AG04449 (cell line): Measurements from ENCODE around the gene TRAIP.
A peak's percentile ranks its signal among the peaks of the same experiment; 100 is the strongest.

Experiments
- CTCF ChIA-PET: fragments of 350-600 bp; formaldehyde crosslinking; extraction: SDS; loops from one replicate; lab custom pipeline; 2021; ENCODE audit warnings: antibody characterized with exemption; lab: Yijun Ruan, JAX
- POLR2A ChIA-PET: fragments of 400-600, 350-600 bp; formaldehyde crosslinking; extraction: SDS; loops from one replicate; lab custom pipeline; 2020; ENCODE audit warnings: antibody characterized with exemption, inconsistent platforms; lab: Yijun Ruan, JAX
- DNase-seq: peaks from one replicate; pipeline ENCODE4 v3.0.0-alpha.2; 2010; ENCODE audit warnings: low read depth, low spot score
- H3K4me3 ChIP-seq: 2 replicates; pipeline ENCODE4 v1.5.1; 2011; ENCODE audit warnings: low read depth, mild to moderate bottlenecking, control low read depth, low read length
- TF ChIP-seq, protein P1 (sequence below): IDR thresholded peaks from one replicate; pipeline ENCODE4 v1.5.1; 2011; ENCODE audit warnings: mild to moderate bottlenecking, moderate library complexity, low read length, control low read depth, inconsistent platforms; ENCODE audit not compliant: insufficient read depth; ENCODE audit errors: missing control alignments

Gene TRAIP

DNA sequence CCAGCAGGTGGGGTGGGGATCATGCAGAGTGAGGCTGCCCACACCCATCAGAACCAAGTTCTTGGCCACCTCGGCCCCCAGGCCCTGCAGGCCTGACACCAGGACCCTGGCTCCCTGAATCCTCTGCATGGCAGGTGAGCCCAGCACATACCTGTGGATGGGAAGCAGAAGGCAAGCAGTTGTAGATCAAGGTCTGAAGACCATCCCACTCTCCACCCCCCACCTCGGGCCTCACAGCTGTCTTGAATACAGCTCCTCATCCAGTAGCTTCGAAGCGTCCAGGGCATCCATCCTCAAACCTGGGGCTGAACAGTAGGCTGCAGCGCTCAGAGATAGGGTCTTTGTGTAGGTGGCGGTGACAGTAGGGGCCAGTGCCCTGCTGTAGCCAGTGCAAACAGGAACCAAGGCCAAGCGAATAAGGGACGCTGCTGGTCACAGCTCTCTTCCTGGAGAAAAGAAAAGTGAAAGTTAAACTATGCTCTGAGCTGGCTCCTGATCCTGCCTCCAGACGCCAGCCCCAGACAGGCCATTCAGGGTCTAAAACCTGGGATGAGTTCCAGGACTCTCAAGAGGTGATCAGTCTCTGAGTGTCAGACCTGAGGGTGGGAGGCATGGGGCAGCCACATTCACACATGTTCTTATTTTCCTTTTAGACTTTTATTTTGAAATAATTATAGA is 42.7 kb downstream of the TRAIP start, which contains the start of gene UBA7:
UBA7 (minus strand) TSS at position 457 of the 678 bp plus-strand sequence; CDS start at position 291, 166 bp downstream.
- ChIA-PET POLR2A (interaction anchor here (1.2 kb wide), 1 partner anchor 10 kb away, joined by 3 read pairs; no protein-coding TSS in a partner anchor), CTCF (interaction anchor here (1.1 to 4.0 kb wide), 3 partner anchors 10 to 93 kb away, joined by 3 to 47 read pairs (median 25); partner anchors contain the start of gene INKA1)
- DNase-seq: no peak
- TF ChIP-seq, protein P1, sequence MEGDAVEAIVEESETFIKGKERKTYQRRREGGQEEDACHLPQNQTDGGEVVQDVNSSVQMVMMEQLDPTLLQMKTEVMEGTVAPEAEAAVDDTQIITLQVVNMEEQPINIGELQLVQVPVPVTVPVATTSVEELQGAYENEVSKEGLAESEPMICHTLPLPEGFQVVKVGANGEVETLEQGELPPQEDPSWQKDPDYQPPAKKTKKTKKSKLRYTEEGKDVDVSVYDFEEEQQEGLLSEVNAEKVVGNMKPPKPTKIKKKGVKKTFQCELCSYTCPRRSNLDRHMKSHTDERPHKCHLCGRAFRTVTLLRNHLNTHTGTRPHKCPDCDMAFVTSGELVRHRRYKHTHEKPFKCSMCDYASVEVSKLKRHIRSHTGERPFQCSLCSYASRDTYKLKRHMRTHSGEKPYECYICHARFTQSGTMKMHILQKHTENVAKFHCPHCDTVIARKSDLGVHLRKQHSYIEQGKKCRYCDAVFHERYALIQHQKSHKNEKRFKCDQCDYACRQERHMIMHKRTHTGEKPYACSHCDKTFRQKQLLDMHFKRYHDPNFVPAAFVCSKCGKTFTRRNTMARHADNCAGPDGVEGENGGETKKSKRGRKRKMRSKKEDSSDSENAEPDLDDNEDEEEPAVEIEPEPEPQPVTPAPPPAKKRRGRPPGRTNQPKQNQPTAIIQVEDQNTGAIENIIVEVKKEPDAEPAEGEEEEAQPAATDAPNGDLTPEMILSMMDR: no peak
- H3K4me3 ChIP-seq: peak within 1 kb of the TSS; percentile 58

DNA sequence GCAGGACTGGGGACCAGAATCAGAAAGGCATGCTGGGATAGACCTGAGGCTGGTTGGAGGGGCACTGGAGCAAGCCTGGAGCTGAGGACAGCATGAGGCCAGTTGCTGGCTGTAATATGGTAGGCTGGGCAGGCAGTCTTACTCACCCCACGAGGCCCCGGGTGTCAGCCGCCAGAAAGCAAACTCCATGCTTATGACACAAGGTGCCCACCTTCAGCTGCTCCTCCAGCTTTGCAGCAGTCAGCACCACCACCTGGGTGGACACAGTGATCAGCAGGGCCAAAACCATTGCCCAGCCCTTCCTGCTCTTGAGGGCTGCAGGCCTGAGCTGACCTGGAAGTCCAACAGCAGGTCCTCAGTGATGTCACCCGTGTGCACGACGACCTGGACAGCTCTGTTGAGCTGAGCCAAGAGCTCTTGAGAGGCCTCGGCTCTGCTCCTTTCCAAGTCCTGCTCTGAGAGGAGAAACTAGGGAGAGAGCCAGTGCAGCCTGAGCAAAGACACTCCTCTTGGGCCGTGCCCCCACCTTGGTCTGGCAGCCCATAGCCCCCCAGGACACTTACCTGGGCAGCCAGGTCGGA is 43.4 kb downstream of the TRAIP start:
- POLR2A ChIA-PET: interaction anchor here (1.2 kb wide), 1 partner anchor 9 kb away, joined by 3 read pairs; no protein-coding TSS in a partner anchor
- DNase-seq: no peak
- CTCF ChIA-PET: interaction anchor here (1.1 to 4.0 kb wide), 3 partner anchors 10 to 92 kb away, joined by 3 to 47 read pairs (median 25); partner anchors contain the start of gene INKA1
- TF ChIP-seq, protein P1: no peak
- peak overlapping the region; percentile 58 for H3K4me3 ChIP-seq

DNA sequence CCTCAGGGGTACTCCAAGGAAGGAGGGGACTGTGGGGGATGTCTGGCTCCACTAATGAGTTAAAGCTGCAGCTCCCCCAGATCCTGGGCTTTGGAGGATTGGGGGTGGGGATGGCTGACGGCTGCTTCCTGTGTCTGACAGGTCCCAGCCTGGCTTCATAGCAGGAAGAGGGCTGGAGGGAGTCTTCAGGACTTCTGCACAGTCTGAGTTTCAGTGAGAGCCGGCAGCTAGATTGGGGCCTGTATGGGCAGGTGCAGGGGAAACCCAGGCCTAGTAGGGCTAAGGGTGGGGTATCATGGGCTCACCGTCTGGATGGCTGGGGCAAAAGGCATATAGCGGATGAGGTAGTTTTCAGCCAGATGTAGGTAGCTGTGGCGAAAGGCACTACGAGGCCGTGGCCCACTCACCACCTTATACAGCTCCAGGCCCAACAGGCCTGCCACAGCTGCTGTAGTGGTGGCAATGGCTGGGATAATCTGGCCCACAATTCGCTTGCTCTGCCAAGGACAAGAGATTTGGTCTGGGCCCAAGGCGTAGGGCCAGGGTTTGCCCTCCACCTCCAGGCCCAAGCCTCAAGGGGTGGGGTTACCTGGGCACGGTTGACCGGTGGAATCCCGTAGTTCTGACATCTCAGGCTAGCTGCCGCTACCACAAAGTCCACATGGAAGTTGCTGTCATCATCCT is 48.8 kb downstream of the TRAIP start:
- H3K4me3 ChIP-seq: no peak overlapping the region
- no peak for DNase-seq
- POLR2A ChIA-PET: interaction anchor here (0.6 kb wide), 1 partner anchor 124 kb away, joined by 3 read pairs; no protein-coding TSS in a partner anchor
- TF ChIP-seq, protein P1: no peak
- CTCF ChIA-PET: interaction anchor here (0.7 to 12.8 kb wide), 3 partner anchors 26 to 101 kb away, joined by 3 to 507 read pairs (median 3); no protein-coding TSS in a partner anchor

DNA sequence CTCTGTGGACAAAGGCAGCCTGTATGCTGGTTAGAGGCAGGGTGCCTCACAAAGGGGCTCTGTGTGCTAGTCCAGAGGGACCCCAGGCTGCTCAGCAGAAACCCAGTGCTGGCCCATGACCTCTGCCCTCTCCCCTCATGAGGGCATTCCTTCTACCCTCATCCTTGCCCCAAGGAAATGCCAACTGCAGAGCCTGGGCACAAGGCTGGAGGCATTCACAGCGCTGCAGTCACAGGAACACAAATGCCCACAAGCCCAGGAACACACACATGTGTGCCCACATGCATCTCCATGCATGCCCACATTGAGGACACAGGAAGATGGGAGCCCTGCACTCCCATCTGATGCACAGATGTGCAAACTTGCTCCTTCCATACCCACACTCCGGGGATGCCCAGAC is 49.5 kb downstream of the TRAIP start:
- POLR2A ChIA-PET: no interaction called here

DNA sequence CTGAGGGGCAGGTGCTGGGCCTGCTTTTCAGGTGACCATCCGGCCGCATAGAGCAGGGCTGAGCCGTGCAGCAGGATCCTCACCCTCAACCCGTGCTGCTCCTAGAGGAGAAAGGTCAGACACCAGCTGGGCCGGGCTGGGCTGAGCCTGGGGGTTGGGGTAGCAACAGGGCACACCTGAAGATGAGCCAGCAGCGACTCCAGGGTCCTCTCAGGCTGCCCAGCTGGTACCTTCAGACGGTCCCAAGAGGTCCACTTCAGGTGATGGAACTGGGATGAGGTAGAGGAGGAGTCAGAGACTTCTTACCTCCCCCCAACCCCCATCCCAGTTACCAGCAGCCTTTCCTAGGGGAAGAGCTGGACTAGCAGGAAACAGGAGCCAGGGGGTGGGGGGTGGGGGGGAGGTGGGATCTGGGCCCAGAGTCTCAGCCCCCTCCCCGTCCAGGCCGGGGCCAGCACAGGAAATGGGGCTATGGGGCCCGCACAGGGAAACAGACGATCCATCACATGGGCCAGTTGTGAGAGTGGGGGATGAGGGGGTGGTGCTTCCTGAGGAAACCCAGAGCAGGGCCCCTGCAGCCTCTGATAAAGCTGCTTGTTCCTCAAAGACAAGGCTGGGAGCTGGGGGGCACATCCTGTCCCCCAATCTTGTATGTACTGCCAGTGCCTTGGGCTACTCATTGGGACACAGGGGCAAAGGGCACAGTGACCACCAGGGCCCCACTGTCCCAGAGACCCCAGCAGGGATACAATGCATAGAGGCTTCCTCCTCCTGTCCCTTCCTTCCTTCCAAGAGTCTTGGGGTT is 50.3 kb downstream of the TRAIP start:
- no peak for DNase-seq
- ChIA-PET CTCF (interaction anchor here (0.9 to 12.8 kb wide), 8 partner anchors 6 to 103 kb away, joined by 3 to 507 read pairs (median 6); partner anchors contain the start of genes IP6K1 and UBA7), POLR2A (interaction anchor here (1.1 to 1.2 kb wide), 3 partner anchors 13 to 33 kb away, joined by 3 to 4 read pairs (median 3); partner anchors contain the start of gene IP6K1)
- H3K4me3 ChIP-seq: peak overlapping the region; percentile 29
- TF ChIP-seq, protein P1: no peak

More for the DNA sequence above, 49.5 kb downstream of the TRAIP start:
- CTCF ChIA-PET: interaction anchor here (1.4 to 12.8 kb wide), 3 partner anchors 9 to 101 kb away, joined by 3 to 507 read pairs (median 8); no protein-coding TSS in a partner anchor
- TF ChIP-seq, protein P1: no peak
- H3K4me3 ChIP-seq: no peak overlapping the region
- DNase-seq: no peak
